ENCODE measurements around the gene RRM1. TPM values are rescaled to one million over a fixed set of nuclear protein-coding genes. Genes with fewer than 3 reads are reported as not detected.
"Not testable (repeated sequence)": the region's sequence is repeated elsewhere in the genome, so short reads cannot be mapped to it uniquely, and the experiment has no call there.

The RRM1 gene
- total RNA-seq, 1 experiment from 2014 or later: 136 TPM

- Histone ChIP-seq H3K4me3 (ENCODE audit: low read depth, low read length) (no peak overlapping the region), H3K9me3 (no peaks in the 10 kb centered on the region), H3K4me1 (no peaks in the 10 kb centered on the region), H3K27me3 (replicated peaks; ENCODE audit: control insufficient read depth, insufficient read depth, low read length) (no peaks in the 10 kb centered on the region), H3K36me3 (ENCODE audit: control insufficient read depth, insufficient read depth, low read length) (no peaks in the 10 kb centered on the region)
- BruUV-seq (replicated peaks): no TSS peak
- DNase-seq: no peak
- Mint-ChIP-seq H3K27ac (ENCODE audit: unreplicated experiment) (no peak overlapping the region), H3K9me3 (ENCODE audit: unreplicated experiment) (no peaks in the 10 kb centered on the region), H3K4me1 (ENCODE audit: low read depth, unreplicated experiment) (no peaks in the 10 kb centered on the region), H3K27me3 (ENCODE audit: insufficient read depth, unreplicated experiment) (peaks cover 11% of the 10 kb centered on the region), H3K36me3 (ENCODE audit: insufficient read depth, unreplicated experiment) (no peaks in the 10 kb centered on the region), H3K4me3 (ENCODE audit: unreplicated experiment) (no peak overlapping the region)
- intact Hi-C loops (cut with micrococcal nuclease; ENCODE audit: unreplicated experiment): no loop called here
- no peak for TF ChIP-seq CTCF (IDR thresholded peaks at IDR 0.05; ENCODE audit: insufficient read depth in 1 of 2, low read depth in 1 of 2, low read length in 1 of 2, severe bottlenecking in 1 of 2, unreplicated experiment in 1 of 2)
- ChIA-PET CTCF (no interaction called here), POLR2A (no interaction called here)
Measured at GRCh38 chr11:4154503-4154902, 59.9 kb downstream of the RRM1 start.

GRCh38 chr11:4156571-4156970 is 62.0 kb downstream of the RRM1 start:
- H3K27ac Mint-ChIP-seq (ENCODE audit: unreplicated experiment): no peak overlapping the region
- intact Hi-C loops (cut with micrococcal nuclease; ENCODE audit: unreplicated experiment): no loop called here
- POLR2A ChIA-PET: no interaction called here
- H3K4me3 Mint-ChIP-seq (ENCODE audit: unreplicated experiment): no peak overlapping the region
- H3K27me3 Mint-ChIP-seq (ENCODE audit: insufficient read depth, unreplicated experiment): peaks cover 8% of the 10 kb centered on the region
- H3K9me3 ChIP-seq: no peaks in the 10 kb centered on the region
- peaks cover 3% of the 10 kb centered on the region for H3K4me1 ChIP-seq
- H3K27me3 ChIP-seq (replicated peaks; ENCODE audit: control insufficient read depth, insufficient read depth, low read length): no peaks in the 10 kb centered on the region
- H3K4me3 ChIP-seq (ENCODE audit: low read depth, low read length): no peak overlapping the region
- no peaks in the 10 kb centered on the region for H3K36me3 Mint-ChIP-seq (ENCODE audit: insufficient read depth, unreplicated experiment)
- CTCF ChIA-PET: no interaction called here
- H3K4me1 Mint-ChIP-seq (ENCODE audit: low read depth, unreplicated experiment): peaks cover 9% of the 10 kb centered on the region
- H3K36me3 ChIP-seq (ENCODE audit: control insufficient read depth, insufficient read depth, low read length): no peaks in the 10 kb centered on the region
- BruUV-seq (replicated peaks): no TSS peak
- no peaks in the 10 kb centered on the region for H3K9me3 Mint-ChIP-seq (ENCODE audit: unreplicated experiment)
- no peak for DNase-seq
- TF ChIP-seq CTCF (IDR thresholded peaks at IDR 0.05; ENCODE audit: insufficient read depth in 1 of 2, low read depth in 1 of 2, low read length in 1 of 2, severe bottlenecking in 1 of 2, unreplicated experiment in 1 of 2): no peak

GRCh38 chr11:4158818-4159217 is 64.2 kb downstream of the RRM1 start:
- intact Hi-C loops (cut with micrococcal nuclease; ENCODE audit: unreplicated experiment); H3K9me3 Mint-ChIP-seq (ENCODE audit: unreplicated experiment); BruUV-seq (replicated peaks); H3K9me3 ChIP-seq; CTCF ChIA-PET; H3K4me3 ChIP-seq (ENCODE audit: low read depth, low read length); H3K27me3 Mint-ChIP-seq (ENCODE audit: insufficient read depth, unreplicated experiment); DNase-seq; H3K27ac Mint-ChIP-seq (ENCODE audit: unreplicated experiment); H3K36me3 Mint-ChIP-seq (ENCODE audit: insufficient read depth, unreplicated experiment); H3K36me3 ChIP-seq (ENCODE audit: control insufficient read depth, insufficient read depth, low read length); H3K4me3 Mint-ChIP-seq (ENCODE audit: unreplicated experiment); H3K27me3 ChIP-seq (replicated peaks; ENCODE audit: control insufficient read depth, insufficient read depth, low read length); POLR2A ChIA-PET: not testable (repeated sequence)
- peaks cover 11% of the 10 kb centered on the region for H3K4me1 ChIP-seq
- peaks cover 12% of the 10 kb centered on the region for H3K4me1 Mint-ChIP-seq (ENCODE audit: low read depth, unreplicated experiment)

- Mint-ChIP-seq H3K27ac (ENCODE audit: unreplicated experiment) (no peak overlapping the region), H3K9me3 (ENCODE audit: unreplicated experiment) (no peaks in the 10 kb centered on the region), H3K4me1 (ENCODE audit: low read depth, unreplicated experiment) (peaks cover 12% of the 10 kb centered on the region), H3K4me3 (ENCODE audit: unreplicated experiment) (no peak overlapping the region), H3K27me3 (ENCODE audit: insufficient read depth, unreplicated experiment) (peaks cover 6% of the 10 kb centered on the region), H3K36me3 (ENCODE audit: insufficient read depth, unreplicated experiment) (no peaks in the 10 kb centered on the region)
- no peak overlapping the region for H3K4me3 ChIP-seq (ENCODE audit: low read depth, low read length)
- H3K9me3 ChIP-seq: no peaks in the 10 kb centered on the region
- POLR2A ChIA-PET: no interaction called here
- H3K4me1 ChIP-seq: peaks cover 11% of the 10 kb centered on the region
- no peak for DNase-seq
- H3K36me3 ChIP-seq (ENCODE audit: control insufficient read depth, insufficient read depth, low read length): no peaks in the 10 kb centered on the region
- intact Hi-C loops (cut with micrococcal nuclease; ENCODE audit: unreplicated experiment): no loop called here
- CTCF ChIA-PET: no interaction called here
- BruUV-seq (replicated peaks): no TSS peak
- TF ChIP-seq CTCF (IDR thresholded peaks at IDR 0.05; ENCODE audit: insufficient read depth in 1 of 2, low read depth in 1 of 2, low read length in 1 of 2, severe bottlenecking in 1 of 2, unreplicated experiment in 1 of 2): no peak
- no peaks in the 10 kb centered on the region for H3K27me3 ChIP-seq (replicated peaks; ENCODE audit: control insufficient read depth, insufficient read depth, low read length)
Measured at GRCh38 chr11:4161305-4161704, 66.7 kb downstream of the RRM1 start.
